ENCODE data around the gene SPATA31C1. TPM values are rescaled to one million over a fixed set of nuclear protein-coding genes. Genes with fewer than 3 reads are reported as not detected.

The SPATA31C1 gene
- total and polyA plus RNA-seq, 2 of the 8 experiments (the other 6 are each of a cell fraction or from before 2014, with no cell fraction given), result 0.15 TPM; not detected in 1

DNA sequence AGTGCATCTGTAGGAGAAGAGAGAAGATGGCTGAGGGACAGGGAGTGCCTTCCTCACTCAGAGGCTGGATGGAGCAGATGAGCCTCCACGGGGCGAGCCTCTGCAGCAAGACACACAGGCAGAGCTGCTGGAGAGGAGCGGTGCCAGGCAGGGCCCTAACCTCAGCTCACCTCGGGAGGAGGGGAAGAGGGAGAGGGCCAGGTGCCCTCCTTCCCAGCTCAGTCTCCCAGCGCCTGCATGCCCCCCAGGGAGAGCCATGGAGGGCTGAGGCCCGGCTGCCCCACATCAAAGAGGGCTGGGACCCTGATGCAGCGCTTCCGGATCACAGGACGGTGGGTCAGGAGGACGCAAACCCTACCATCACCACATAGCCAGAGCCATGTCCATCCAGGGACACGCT, 48.7 kb upstream of the SPATA31C1 start (continued):
- no peak for TF ChIP-seq MAFK (IDR thresholded peaks at IDR 0.05; ENCODE audit: low read depth, low read length)
- no peak for TF ChIP-seq JUN (IDR thresholded peaks at IDR 0.05; ENCODE audit: low read depth, low read length)
- no peak for TF ChIP-seq ATF3 (IDR thresholded peaks at IDR 0.05; ENCODE audit: insufficient read depth, low read depth, low read length)
- TF ChIP-seq GTF2F1 (IDR thresholded peaks at IDR 0.05; ENCODE audit: borderline replicate concordance, low read depth, low read length), result no peak
- TF ChIP-seq POLR2AphosphoS5 (IDR thresholded peaks at IDR 0.05; ENCODE audit: low read depth, low read length), result no peak
- no peak for TF ChIP-seq RAD21 (IDR thresholded peaks at IDR 0.05 in 1 of 2, conservative IDR thresholded peaks at IDR 0.05 in 1 of 2; ENCODE audit: low read depth in 2 of 2, low read length in 2 of 2)
- no peak for TF ChIP-seq SIX5 (IDR thresholded peaks at IDR 0.05; ENCODE audit: low read depth, low read length)
